Chondrocyte (in vitro differentiated cells): ENCODE measurements around the gene ABCA13. TPM values are rescaled to one million over a fixed set of nuclear protein-coding genes. Genes with fewer than 3 reads are reported as not detected.

Experiments used
- DNase-seq: peaks from one replicate; pipeline ENCODE4 v3.0.0; 2021; ENCODE audit warnings: mixed read lengths, low spot score
- H3K27ac Mint-ChIP-seq: one replicate; pipeline ENCODE4 v1.8.0; 2021; ENCODE audit warnings: mild to moderate bottlenecking, moderate library complexity, mixed read lengths; ENCODE audit not compliant: unreplicated experiment
- H3K27me3 Mint-ChIP-seq: 2 replicates; pipeline ENCODE4 v1.8.0; 2021; ENCODE audit warnings: low read depth, mixed read lengths
- H3K36me3 Mint-ChIP-seq: 2 replicates; pipeline ENCODE4 v1.8.0; 2021; ENCODE audit warnings: low read depth, mixed read lengths
- H3K4me1 Mint-ChIP-seq: 2 replicates; pipeline ENCODE4 v1.8.0; 2021; ENCODE audit warnings: low read depth, mild to moderate bottlenecking, mixed read lengths
- H3K4me3 Mint-ChIP-seq: one replicate; pipeline ENCODE4 v1.8.0; 2021; ENCODE audit warnings: mild to moderate bottlenecking, moderate library complexity, mixed read lengths; ENCODE audit not compliant: unreplicated experiment
- H3K9me3 Mint-ChIP-seq: 2 replicates; pipeline ENCODE4 v1.8.0; 2021; ENCODE audit warnings: low read depth, mixed read lengths
- total RNA-seq: library from RNA; stranded (reverse); gene quantifications from 3 replicates; pipeline ENCODE4 v1.2.1, GENCODE V29; 2021
- TF ChIP-seq, protein P1 (sequence below): fragments of 200-600 bp; sonication (generic); IDR thresholded peaks from 2 replicates; pipeline ENCODE4 v1.5.0; 2021; ENCODE audit warnings: antibody characterized with exemption, mild to moderate bottlenecking, moderate library complexity

The ABCA13 gene
- total RNA-seq, 1 donor from 2014 or later: 0.07 TPM

GRCh38 chr7:48473205-48473865, 302.1 kb downstream of the ABCA13 start:
- Mint-ChIP-seq H3K4me3 (no peak overlapping the region), H3K9me3 (peaks cover under 1% of the 10 kb centered on the region), H3K36me3 (no peaks in the 10 kb centered on the region), H3K27ac (no peak overlapping the region), H3K4me1 (no peaks in the 10 kb centered on the region), H3K27me3 (peaks cover 11% of the 10 kb centered on the region)
- no peak for DNase-seq
- TF ChIP-seq, protein P1, sequence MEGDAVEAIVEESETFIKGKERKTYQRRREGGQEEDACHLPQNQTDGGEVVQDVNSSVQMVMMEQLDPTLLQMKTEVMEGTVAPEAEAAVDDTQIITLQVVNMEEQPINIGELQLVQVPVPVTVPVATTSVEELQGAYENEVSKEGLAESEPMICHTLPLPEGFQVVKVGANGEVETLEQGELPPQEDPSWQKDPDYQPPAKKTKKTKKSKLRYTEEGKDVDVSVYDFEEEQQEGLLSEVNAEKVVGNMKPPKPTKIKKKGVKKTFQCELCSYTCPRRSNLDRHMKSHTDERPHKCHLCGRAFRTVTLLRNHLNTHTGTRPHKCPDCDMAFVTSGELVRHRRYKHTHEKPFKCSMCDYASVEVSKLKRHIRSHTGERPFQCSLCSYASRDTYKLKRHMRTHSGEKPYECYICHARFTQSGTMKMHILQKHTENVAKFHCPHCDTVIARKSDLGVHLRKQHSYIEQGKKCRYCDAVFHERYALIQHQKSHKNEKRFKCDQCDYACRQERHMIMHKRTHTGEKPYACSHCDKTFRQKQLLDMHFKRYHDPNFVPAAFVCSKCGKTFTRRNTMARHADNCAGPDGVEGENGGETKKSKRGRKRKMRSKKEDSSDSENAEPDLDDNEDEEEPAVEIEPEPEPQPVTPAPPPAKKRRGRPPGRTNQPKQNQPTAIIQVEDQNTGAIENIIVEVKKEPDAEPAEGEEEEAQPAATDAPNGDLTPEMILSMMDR: no peak

DNA sequence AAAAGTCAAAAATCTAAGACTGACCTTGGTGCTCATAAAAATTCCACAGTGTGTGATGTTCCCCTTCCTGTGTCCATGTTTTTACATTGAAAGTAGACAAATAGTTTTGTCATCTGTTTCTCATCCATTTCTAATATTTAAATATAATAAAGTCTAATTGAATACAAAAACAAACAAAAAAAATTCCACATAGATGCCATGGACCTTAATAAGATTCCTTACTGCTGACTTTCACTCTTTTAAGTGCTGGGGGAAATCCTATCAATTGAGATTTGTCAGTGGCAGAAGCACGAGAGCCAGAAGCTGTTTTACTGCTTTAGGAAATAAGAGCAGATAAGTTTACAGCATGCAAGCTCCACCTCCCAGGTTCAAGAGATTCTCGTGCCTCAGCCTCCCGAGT, 310.0 kb downstream of the ABCA13 start:
- H3K9me3 Mint-ChIP-seq: peaks cover 10% of the 10 kb centered on the region

GRCh38 chr7:48497521-48497920, 326.3 kb downstream of the ABCA13 start:
- Mint-ChIP-seq H3K36me3 (no peaks in the 10 kb centered on the region), H3K27ac (no peak overlapping the region), H3K9me3 (no peaks in the 10 kb centered on the region), H3K4me3 (no peak overlapping the region), H3K4me1 (no peaks in the 10 kb centered on the region), H3K27me3 (peaks cover 19% of the 10 kb centered on the region)
- DNase-seq: no peak
- TF ChIP-seq, protein P1: no peak

More for the DNA sequence above, 310.0 kb downstream of the ABCA13 start:
- H3K27ac Mint-ChIP-seq: no peak overlapping the region
- no peaks in the 10 kb centered on the region for H3K4me1 Mint-ChIP-seq
- no peak for DNase-seq
- no peaks in the 10 kb centered on the region for H3K36me3 Mint-ChIP-seq
- TF ChIP-seq, protein P1: no peak
- peaks cover 5% of the 10 kb centered on the region for H3K27me3 Mint-ChIP-seq
- no peak overlapping the region for H3K4me3 Mint-ChIP-seq

- TF ChIP-seq, protein P1: no peak
- no peak overlapping the region for H3K27ac Mint-ChIP-seq
- H3K4me1 Mint-ChIP-seq: no peaks in the 10 kb centered on the region
- H3K9me3 Mint-ChIP-seq: no peaks in the 10 kb centered on the region
- H3K36me3 Mint-ChIP-seq: no peaks in the 10 kb centered on the region
- DNase-seq: no peak
- no peak overlapping the region for H3K4me3 Mint-ChIP-seq
- H3K27me3 Mint-ChIP-seq: peaks cover 4% of the 10 kb centered on the region
Observed at GRCh38 chr7:48502021-48502420, 330.8 kb downstream of the ABCA13 start.

GRCh38 chr7:48505051-48505450, 333.8 kb downstream of the ABCA13 start:
- H3K9me3 Mint-ChIP-seq: peaks cover 2% of the 10 kb centered on the region
- H3K4me3 Mint-ChIP-seq: no peak overlapping the region
- H3K27ac Mint-ChIP-seq: no peak overlapping the region
- TF ChIP-seq, protein P1: no peak
- H3K36me3 Mint-ChIP-seq: no peaks in the 10 kb centered on the region
- peaks cover 6% of the 10 kb centered on the region for H3K27me3 Mint-ChIP-seq
- DNase-seq: no peak
- no peaks in the 10 kb centered on the region for H3K4me1 Mint-ChIP-seq
